A549 treated with GW870086 at 1 μM for 4 hours (cell line): ENCODE measurements around the gene EFHD2. TPM values are rescaled to one million over a fixed set of nuclear protein-coding genes. Genes with fewer than 3 reads are reported as not detected.

Experiments
- total RNA-seq: library from RNA; stranded (reverse); fragments of 200-300 nt; extraction: Qiagen RNA extraction; gene quantifications from 5 replicates; pipeline ENCODE4 v1.2.3, GENCODE V29; 2022; ENCODE audit warnings: low read depth

Gene EFHD2
- total RNA-seq: 221 to 302 TPM (median 295 TPM) in 5 replicates

DNA sequence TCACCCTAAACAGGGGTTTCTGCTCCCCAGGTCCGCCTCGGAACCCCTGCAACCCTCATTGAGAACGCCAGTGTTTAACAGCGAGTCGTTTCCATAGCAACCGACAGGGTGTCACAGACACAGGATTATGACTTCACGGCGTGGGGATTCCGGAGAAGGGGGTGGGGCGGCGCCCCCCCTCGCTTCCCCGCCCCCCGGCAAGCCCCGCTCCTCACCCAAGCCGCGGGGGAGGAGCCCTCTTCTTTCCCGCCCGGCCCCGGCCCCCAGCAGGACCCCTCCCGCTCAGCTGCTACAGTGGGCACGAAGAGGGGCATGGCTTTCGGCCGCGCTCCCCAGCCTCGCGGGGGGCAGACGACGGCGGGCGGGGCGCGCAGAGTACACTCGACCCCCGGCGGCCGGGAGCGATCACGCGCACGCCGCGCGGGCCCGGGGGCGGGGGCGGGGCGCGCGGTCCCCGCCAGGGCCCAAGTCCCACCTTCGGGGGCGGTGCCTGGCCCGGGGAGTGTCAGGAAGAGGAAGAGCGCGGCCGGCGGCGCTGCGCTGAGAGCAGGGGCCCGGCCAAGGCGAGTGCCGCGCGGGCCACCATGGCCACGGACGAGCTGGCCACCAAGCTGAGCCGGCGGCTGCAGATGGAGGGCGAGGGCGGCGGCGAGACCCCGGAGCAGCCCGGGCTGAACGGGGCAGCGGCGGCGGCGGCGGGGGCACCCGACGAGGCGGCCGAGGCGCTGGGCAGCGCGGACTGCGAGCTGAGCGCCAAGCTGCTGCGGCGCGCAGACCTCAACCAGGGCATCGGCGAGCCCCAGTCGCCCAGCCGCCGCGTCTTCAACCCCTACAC lies at the start of gene EFHD2:
EFHD2 (plus strand) TSS at position 501 of the 835 bp plus-strand sequence; CDS start at position 585, 84 bp downstream.

DNA sequence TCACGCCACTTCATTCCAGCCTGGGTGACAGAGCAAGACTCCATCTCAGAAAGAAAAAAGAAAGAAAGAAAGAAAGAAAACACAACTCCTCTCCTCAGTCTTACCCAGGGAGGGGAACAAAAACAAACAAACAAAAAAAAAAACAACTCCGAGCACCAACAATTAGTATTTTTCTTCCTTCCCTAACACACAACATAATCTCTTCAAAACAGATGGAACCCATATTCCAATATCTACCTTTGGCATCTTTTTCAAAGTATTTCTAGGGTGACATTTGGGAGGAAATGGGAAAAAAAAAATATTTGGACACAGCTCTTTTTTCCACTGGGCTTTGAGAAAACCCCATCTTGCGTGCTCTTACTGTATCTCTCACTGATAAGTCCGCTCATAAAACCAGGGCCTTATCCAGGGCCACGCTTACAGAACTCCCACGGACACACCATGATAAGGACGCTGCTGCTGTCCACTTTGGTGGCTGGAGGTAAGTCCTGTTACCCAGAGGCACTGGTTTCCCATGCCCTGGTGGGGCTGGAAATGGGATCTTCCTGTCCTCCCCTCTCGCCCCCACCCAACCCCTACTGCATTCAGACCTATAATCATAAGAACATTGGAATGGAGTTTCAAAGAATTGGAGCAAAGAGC lies 46.7 kb downstream of the EFHD2 start, which contains the start of gene CELA2A:
CELA2A (plus strand) TSS at position 420 of the 642 bp plus-strand sequence; CDS start at position 442, 22 bp downstream.

DNA sequence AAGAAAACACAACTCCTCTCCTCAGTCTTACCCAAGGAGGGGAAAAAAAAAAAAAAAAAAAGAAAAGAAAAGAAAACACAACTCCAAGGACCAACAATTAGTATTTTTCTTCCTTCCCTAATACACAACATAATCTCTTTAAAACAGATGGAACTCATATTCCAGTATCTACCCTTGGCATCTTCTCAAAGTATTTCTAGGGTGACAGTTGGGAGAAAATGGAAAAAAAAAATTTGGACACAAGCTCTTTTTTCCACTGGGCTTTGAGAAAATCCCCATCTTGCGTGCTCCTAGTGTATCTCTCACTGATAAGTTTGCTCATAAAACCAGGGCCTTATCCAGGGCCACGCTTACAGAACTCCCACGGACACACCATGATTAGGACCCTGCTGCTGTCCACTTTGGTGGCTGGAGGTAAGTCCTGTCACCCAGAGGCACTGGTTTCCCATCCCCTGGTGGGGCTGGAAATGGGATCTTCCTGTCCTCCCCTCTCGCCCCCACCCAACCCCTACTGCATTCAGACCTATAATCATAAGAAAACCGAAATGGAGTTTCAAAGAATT lies 66.1 kb downstream of the EFHD2 start, which contains the start of gene CELA2B:
CELA2B (plus strand) TSS at position 353 of the 563 bp plus-strand sequence; CDS start at position 375, 22 bp downstream.

Other genes with a start within 250 kb of the EFHD2 start
- 0.29 to 0.81 TPM (median 0.62 TPM) in 5 replicates for gene FHAD1, start 162.7 kb upstream of the EFHD2 start, total RNA-seq
- 0.89 to 3.3 TPM (median 1.7 TPM) in 5 replicates for gene CTRC, start 28.6 kb downstream of the EFHD2 start, total RNA-seq
- gene CELA2A, start 46.8 kb downstream of the EFHD2 start, total RNA-seq: not detected in 5 replicates
- 0.22 TPM in 1 of 5 replicates, not detected in the others for gene CELA2B, start 66.2 kb downstream of the EFHD2 start, total RNA-seq
- gene CASP9, start 114.3 kb downstream of the EFHD2 start, total RNA-seq: 4.8 to 6.7 TPM (median 5.8 TPM) in 5 replicates
- 4.0 to 5.9 TPM (median 5.3 TPM) in 5 replicates for gene DNAJC16, start 117.0 kb downstream of the EFHD2 start, total RNA-seq
- gene AGMAT, start 175.2 kb downstream of the EFHD2 start, total RNA-seq: 5.4 to 8.2 TPM (median 7.5 TPM) in 5 replicates
- 6.4 to 9.3 TPM (median 8.2 TPM) in 5 replicates for gene DDI2, start 207.6 kb downstream of the EFHD2 start, total RNA-seq